Adipocyte (in vitro differentiated cells): ENCODE data around the gene TMPRSS6.
A peak's percentile ranks its signal among the peaks of the same experiment; 100 is the strongest.

ENCODE experiments used
- DNase-seq: peaks from one replicate; pipeline ENCODE4 v3.0.0-alpha.2; 2015; ENCODE audit warnings: low read depth
- H3K27me3 ChIP-seq: replicated peaks from 2 replicates; pipeline ENCODE4 v1.7.0; 2013; ENCODE audit warnings: mild to moderate bottlenecking, low read length, moderate library complexity; ENCODE audit not compliant: control insufficient read depth, insufficient read depth
- H3K36me3 ChIP-seq: 2 replicates; pipeline ENCODE4 v1.7.0; 2013; ENCODE audit warnings: low read length, mild to moderate bottlenecking, moderate library complexity; ENCODE audit not compliant: control insufficient read depth, insufficient read depth, severe bottlenecking
- H3K4me1 ChIP-seq: 2 replicates; pipeline ENCODE4 v1.7.0; 2013; ENCODE audit warnings: mild to moderate bottlenecking, low read length, moderate library complexity; ENCODE audit not compliant: control insufficient read depth, insufficient read depth
- H3K4me3 ChIP-seq: 2 replicates; pipeline ENCODE4 v1.7.0; 2013; ENCODE audit warnings: mild to moderate bottlenecking, low read length, moderate library complexity
- H3K9ac ChIP-seq: 2 replicates; pipeline ENCODE4 v1.7.0; 2013; ENCODE audit warnings: mild to moderate bottlenecking, low read length, moderate library complexity
- H3K9me3 ChIP-seq: 2 replicates; pipeline ENCODE4 v1.7.0; 2013; ENCODE audit warnings: mild to moderate bottlenecking, low read length, moderate library complexity; ENCODE audit not compliant: control insufficient read depth

TMPRSS6 gene

DNA sequence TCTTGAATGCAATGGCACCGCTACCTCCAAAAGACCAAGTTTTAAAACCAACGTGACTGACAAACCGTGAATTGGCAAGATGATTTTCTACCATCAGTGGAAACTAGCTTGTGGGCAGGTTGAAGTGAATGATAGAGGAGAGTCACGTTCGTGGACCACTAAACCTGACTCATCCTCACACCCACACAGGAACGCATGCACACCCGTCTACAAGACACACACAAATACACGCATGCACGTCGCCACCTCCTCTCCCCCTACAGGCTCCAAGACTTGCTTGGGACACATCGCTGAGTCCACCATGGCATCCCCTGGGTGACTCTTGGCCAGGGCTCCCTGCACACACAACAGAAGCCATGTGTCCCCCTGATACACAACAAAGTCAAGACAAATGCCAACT is 14.4 kb downstream of the TMPRSS6 start:
- H3K27me3 ChIP-seq, result peaks cover 68% of the 10 kb centered on the region
- H3K9me3 ChIP-seq, result no peaks in the 10 kb centered on the region
- no peaks in the 10 kb centered on the region for H3K4me1 ChIP-seq
- H3K4me3 ChIP-seq, result no peak overlapping the region
- H3K36me3 ChIP-seq, result no peaks in the 10 kb centered on the region
- no peak overlapping the region for H3K9ac ChIP-seq
- no peak for DNase-seq

DNA sequence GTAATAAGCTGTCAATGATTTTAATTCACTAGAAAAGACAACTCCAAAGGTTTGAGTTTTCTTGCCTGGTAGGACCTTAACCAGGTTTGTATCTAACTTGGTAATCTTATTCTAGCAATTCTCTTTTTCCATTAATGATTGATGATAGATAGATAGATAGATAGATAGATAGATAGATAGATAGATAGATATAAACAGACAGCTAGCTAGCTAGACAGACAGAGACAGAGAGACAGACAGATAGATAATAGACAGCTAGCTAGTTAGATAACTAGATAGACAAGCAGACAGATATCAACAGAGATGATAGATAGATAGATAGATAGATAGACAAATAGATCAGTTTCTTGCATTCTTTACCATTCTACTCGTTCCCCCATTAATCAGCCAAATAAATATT is 15.3 kb downstream of the TMPRSS6 start:
- H3K9ac ChIP-seq, result no peak overlapping the region
- H3K4me3 ChIP-seq, result no peak overlapping the region
- H3K4me1 ChIP-seq, result no peaks in the 10 kb centered on the region
- DNase-seq, result no peak
- H3K27me3 ChIP-seq, result peaks cover 63% of the 10 kb centered on the region
- H3K36me3 ChIP-seq, result no peaks in the 10 kb centered on the region
- H3K9me3 ChIP-seq, result no peaks in the 10 kb centered on the region

DNA sequence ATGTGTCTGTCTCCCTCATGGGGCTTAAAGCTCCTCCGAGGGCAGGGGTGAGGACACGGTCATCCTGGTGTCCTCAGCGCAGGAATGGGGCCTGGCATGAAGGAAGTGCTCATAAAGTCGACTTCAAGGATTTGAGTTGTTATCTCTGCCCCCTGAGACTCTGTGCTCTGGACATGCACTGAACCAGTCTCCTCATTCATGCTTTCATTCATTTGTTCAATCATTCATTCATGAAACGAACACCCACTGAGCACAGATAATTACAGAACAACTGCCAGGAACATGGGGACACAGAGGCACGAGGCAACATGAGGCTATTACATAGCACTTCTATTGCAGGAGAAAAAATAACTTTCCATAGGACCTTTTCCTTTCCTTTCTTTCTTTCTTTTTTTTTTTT is 16.5 kb downstream of the TMPRSS6 start:
- Histone ChIP-seq H3K4me1 (no peaks in the 10 kb centered on the region), H3K36me3 (no peaks in the 10 kb centered on the region), H3K27me3 (peaks cover 55% of the 10 kb centered on the region), H3K9ac (no peak overlapping the region), H3K9me3 (no peaks in the 10 kb centered on the region), H3K4me3 (no peak overlapping the region)
- no peak for DNase-seq

DNA sequence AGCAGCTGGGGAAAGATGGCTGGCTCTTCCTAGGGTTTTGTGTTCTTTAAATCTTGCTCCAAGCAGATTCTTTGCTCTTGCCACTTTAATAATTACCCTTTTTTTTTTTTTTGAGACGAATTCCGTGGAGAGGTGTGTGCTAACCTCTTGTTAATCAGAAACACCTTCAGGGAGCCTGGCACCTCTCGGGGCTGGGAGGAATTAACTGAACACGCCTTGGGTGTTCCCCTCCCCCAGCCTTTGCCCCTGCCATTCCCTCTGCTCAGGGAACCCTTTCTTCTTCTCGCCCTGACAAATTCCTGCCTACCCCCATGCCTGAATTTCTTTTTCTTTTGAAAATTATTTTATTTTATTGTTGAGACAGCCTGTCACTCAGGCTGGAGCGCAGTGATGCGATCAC is 17.5 kb downstream of the TMPRSS6 start:
- no peaks in the 10 kb centered on the region for H3K9me3 ChIP-seq
- H3K27me3 ChIP-seq, result peaks cover 53% of the 10 kb centered on the region
- H3K4me1 ChIP-seq, result no peaks in the 10 kb centered on the region
- no peaks in the 10 kb centered on the region for H3K36me3 ChIP-seq
- no peak for DNase-seq
- no peak overlapping the region for H3K9ac ChIP-seq
- H3K4me3 ChIP-seq, result no peak overlapping the region

DNA sequence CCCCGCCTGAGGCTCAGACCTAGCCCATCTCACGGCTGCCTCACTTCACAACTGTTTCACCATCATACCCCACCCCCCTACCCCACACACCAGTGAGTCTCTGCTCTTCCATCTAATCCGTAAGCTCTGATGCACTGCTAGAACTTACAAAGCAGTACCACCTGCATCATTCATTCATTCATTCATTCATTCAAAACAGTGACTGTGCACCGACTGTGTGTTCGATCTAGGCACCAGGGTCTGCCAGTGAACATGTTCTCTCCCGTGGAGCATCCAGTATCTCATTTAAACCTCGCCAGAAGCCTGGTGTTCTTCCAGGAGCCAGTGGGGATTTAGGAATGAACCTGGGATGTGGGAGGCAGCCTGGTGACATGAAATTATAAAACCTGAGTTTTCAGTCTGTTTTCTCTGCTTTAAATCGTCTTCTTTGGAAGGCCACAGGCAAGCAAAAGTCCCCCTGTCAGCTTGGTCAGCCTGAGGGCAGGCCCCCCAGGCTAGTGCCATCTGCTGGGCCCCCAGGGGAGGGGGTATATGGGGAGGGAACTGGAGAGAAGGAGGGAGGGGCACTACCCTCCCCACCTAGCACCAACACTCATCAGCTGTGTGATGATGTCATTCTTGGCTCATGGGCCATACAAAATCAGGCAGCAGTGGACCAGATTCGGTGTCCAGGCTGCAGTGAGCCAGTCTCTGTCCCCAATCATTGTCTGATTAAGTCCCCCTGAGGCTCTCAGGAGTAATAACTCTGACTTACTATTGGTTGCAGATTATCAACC is 18.4 kb downstream of the TMPRSS6 start:
- no peaks in the 10 kb centered on the region for H3K9me3 ChIP-seq
- no peaks in the 10 kb centered on the region for H3K4me1 ChIP-seq
- H3K4me3 ChIP-seq, result no peak overlapping the region
- H3K36me3 ChIP-seq, result no peaks in the 10 kb centered on the region
- DNase-seq, result no peak
- no peak overlapping the region for H3K9ac ChIP-seq
- H3K27me3 ChIP-seq, result peaks cover 44% of the 10 kb centered on the region

DNA sequence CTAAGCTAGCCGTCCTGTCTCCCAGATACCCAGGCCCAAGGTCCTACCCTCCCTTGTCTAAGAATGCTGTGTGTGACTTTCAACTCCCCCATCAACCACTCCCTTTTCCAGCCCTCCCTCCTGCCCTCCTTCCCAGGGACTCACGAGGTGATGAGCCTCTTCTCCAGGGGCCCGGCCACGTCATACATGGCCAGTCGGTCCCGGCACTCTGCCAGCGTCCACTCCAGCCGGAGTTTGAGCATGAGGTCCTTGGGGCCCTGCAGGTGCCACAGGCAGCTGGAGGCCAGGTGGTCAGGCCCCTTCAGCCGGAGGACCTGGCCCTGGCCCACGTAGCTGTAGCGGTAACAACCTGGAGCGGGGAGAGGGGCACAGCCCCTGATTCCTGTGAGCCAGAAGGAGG is 20.1 kb downstream of the TMPRSS6 start:
- Histone ChIP-seq H3K36me3 (no peaks in the 10 kb centered on the region), H3K4me3 (no peak overlapping the region), H3K27me3 (peaks cover 37% of the 10 kb centered on the region), H3K9me3 (peaks cover 3% of the 10 kb centered on the region), H3K9ac (no peak overlapping the region), H3K4me1 (no peaks in the 10 kb centered on the region)
- DNase-seq, result no peak

DNA sequence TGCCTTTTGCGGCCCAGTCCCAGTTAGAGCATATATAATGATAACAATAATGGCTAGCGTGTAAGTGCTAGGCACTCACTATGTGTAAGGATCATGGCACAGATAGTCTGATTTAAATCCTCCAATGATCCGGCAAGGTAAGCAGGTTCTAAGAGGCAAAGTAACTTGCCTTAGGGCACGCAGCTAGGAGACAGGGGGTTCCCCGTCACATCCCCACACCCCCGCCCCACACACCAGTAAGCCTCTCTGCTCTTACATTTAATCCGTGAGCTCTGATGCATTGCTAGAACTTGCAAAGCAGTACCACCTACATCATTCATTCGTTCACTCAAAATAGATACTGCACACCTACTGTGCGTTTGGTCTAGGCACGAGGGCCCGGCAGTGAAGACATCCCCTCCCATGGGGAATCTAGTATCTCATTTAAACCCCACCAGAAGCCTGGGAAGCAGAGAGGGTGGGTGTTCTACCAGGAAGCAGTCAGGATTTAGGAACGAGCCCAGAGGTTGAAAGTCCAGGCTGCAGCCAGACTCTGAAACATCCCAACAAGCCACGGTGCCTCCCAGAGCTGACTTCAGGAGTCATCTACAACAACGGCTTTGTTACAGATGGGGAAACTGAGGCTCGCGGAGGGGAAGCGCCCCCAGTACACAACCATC is 20.6 kb downstream of the TMPRSS6 start:
- Histone ChIP-seq H3K4me1 (no peaks in the 10 kb centered on the region), H3K36me3 (no peaks in the 10 kb centered on the region), H3K9me3 (peaks cover 3% of the 10 kb centered on the region), H3K9ac (no peak overlapping the region), H3K27me3 (peaks cover 36% of the 10 kb centered on the region), H3K4me3 (no peak overlapping the region)
- DNase-seq, result no peak

DNA sequence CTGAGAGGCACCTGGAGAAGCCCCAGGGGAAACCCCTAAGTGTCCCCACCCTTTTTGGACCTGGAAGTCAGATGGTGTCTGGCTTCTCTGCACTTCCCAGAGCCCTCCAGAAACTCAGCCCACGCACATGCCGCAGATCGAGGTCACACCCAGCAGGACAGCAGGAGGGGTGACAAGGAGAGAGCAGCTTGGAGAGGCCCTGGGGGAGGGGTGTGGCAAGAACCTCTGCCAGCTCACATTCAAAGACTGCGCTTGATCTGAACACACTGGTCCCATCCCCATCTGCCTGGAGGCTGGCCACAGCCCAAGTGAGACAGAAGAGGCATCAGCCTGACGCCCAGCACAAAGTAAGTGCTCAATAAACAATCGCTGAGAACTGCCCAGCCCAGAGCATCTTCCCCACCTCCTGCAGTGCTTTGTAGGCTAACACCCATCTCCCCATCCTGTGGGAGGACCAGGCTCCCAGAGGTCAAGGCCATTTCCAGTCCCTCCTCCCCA is 21.4 kb downstream of the TMPRSS6 start:
- DNase-seq, result peak; percentile 9
- Histone ChIP-seq H3K27me3 (peaks cover 43% of the 10 kb centered on the region), H3K4me3 (no peak overlapping the region)

DNA sequence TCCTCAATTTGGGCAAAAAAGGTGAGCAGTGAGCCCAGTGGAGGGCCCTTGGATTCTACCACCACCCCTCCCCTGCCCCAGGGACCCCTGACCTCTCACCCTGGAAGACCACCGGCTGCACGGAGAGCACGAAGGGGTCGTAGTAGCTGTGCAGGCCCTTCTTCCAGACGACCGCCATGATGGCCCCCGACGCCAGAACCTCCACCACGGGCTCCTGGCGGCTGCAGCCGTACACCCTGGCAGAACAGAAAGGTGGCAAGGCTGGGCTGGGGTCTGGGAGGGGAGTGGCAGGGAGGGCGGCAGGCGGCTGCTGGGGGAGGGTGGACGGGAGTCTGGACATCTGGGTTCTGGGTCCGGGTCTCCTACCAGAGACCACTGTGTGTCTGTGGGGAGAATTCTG is 23.3 kb downstream of the TMPRSS6 start:
- H3K4me1 ChIP-seq, result no peaks in the 10 kb centered on the region
- peaks cover 46% of the 10 kb centered on the region for H3K27me3 ChIP-seq
- H3K4me3 ChIP-seq, result no peak overlapping the region
- no peaks in the 10 kb centered on the region for H3K36me3 ChIP-seq
- no peak for DNase-seq
- H3K9ac ChIP-seq, result no peak overlapping the region
- H3K9me3 ChIP-seq, result peaks cover 3% of the 10 kb centered on the region

More for the DNA sequence above, 21.4 kb downstream of the TMPRSS6 start:
- H3K4me1 ChIP-seq, result no peaks in the 10 kb centered on the region
- no peaks in the 10 kb centered on the region for H3K36me3 ChIP-seq
- no peak overlapping the region for H3K9ac ChIP-seq
- peaks cover 3% of the 10 kb centered on the region for H3K9me3 ChIP-seq

DNA sequence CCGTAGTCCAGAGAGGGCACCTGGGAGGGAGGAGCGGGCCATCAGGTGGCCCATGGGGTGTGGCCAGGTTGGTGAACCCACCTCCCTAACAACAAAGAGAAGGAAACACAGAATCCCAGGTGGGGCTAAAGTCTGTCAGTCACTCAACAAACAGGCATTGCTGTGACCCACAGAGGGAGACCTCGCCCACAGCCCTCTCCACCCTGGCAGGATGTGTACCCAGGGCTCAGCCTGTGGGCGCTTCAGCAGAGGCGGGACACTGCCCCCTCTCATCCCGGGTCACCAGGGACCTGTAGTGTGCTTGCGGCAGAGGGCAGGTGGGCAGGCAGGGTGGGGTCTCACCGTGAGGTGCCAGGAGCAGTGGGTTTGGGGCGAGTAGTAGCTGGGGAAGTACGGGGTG is 25.1 kb downstream of the TMPRSS6 start:
- H3K36me3 ChIP-seq, result no peaks in the 10 kb centered on the region
- H3K9me3 ChIP-seq, result peaks cover 3% of the 10 kb centered on the region
- no peaks in the 10 kb centered on the region for H3K4me1 ChIP-seq
- no peak overlapping the region for H3K9ac ChIP-seq
- H3K4me3 ChIP-seq, result no peak overlapping the region
- peaks cover 43% of the 10 kb centered on the region for H3K27me3 ChIP-seq
- no peak for DNase-seq

DNA sequence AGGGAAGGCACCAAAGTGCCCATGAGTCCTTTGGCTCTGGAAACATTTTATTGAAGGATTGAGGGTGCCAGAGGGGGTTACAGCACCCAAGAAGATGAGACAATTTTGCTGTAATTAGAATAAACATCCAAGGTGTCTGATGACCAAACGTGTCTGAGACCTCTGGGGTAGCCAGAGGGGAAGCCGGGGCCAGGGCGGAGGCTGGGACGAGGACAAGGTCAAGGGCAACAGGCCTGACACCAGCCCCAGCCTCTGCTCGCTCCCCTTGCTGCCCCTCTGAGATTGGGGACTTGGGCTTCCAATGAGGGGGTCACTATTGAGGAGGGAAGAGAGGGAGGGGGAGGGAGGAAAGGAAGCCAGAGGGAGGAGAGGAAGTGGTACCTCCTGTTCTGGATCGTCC is 25.6 kb downstream of the TMPRSS6 start:
- no peak overlapping the region for H3K9ac ChIP-seq
- no peaks in the 10 kb centered on the region for H3K4me1 ChIP-seq
- H3K36me3 ChIP-seq, result no peaks in the 10 kb centered on the region
- peaks cover 47% of the 10 kb centered on the region for H3K27me3 ChIP-seq
- no peak for DNase-seq
- no peak overlapping the region for H3K4me3 ChIP-seq
- peaks cover 3% of the 10 kb centered on the region for H3K9me3 ChIP-seq
